Activated CD4-positive, alpha-beta T cell treated with anti-CD3 and anti-CD28 coated beads, Interleukin-10, Interleukin-2, amounts not matched to agents 100 ng/mL and 50 ng/mL, durations not matched to agents 16 hours and 8 hours (primary cell): Measurements from ENCODE around the gene GNB3.

Experiments
- DNase-seq: peaks from one replicate; pipeline ENCODE4 v3.0.0-alpha.2; 2020

Gene GNB3

DNA sequence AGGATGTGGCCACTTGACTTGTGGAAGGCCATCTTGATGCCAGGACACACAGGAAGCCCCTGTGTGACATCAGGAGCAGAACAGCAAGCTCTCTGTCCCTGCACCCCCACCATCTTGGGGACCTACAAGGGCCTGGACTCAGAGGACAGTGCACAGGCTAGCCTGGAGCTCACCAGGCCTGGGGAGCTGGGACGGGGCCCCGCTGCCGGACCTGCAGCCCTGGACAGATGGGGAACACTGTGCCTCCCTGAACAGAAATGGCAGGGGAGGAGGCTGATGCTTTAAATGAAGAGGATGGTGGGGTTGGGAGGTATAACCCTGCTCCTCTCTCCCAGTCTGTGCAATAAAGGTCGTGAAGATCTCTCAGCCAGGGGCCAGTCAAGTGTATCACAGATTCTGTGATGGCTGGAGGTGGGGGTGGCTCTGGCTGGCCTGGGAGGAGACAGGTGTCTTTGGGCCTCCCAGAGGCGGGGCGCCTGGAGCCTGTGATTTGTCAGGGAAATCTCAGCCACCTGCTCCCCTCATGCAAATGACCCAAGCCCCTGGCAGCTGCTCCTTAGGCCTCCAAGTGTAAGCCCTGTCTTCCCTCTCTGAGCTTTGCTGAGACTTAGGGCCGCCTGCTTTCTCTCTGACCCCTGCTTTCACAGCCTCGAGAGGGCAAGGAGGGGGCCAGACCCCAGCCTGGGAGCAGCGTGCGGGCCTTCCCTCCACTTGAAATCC is 1.1 kb upstream of the GNB3 start:
- DNase-seq: no peak

DNA sequence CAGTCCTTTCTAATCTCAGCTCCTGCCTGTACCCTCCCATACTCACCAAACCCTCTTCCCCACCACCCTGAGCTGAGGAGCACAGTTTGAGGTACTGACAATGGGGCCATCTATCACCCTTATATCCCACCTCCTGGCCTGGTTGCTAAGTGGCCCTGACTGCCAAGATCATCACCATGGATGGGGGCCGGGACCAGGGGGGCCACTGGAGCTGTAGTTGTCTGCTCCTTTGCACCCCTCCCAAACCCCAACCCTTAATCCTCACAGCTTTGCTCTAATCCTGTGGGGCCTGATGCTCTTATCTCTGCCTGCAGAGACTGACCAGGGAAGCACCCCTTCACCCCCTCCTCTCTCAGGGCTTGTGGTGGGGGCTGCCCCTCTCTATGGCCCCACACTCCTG is 395 bp upstream of the GNB3 start:
- no peak for DNase-seq

DNA sequence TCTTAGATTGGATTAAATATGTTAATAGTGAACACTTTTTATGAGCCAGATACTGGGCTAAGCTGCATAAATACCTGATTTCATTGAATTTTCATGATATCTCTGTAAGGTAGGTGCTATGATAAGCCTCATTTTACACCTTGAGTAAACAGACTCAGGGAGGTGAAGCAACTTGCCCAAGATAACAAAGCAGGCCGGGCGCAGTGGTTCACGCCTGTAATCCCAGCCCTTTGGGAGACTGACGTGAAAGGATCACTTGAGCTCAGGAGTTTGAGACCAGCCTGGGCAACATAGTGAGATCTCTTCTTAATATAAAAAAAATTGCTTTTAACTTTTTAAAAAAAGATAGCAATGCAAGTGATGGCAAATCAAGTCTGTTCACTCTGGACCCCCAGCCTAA is 1.4 kb downstream of the GNB3 start:
- no peak for DNase-seq

DNA sequence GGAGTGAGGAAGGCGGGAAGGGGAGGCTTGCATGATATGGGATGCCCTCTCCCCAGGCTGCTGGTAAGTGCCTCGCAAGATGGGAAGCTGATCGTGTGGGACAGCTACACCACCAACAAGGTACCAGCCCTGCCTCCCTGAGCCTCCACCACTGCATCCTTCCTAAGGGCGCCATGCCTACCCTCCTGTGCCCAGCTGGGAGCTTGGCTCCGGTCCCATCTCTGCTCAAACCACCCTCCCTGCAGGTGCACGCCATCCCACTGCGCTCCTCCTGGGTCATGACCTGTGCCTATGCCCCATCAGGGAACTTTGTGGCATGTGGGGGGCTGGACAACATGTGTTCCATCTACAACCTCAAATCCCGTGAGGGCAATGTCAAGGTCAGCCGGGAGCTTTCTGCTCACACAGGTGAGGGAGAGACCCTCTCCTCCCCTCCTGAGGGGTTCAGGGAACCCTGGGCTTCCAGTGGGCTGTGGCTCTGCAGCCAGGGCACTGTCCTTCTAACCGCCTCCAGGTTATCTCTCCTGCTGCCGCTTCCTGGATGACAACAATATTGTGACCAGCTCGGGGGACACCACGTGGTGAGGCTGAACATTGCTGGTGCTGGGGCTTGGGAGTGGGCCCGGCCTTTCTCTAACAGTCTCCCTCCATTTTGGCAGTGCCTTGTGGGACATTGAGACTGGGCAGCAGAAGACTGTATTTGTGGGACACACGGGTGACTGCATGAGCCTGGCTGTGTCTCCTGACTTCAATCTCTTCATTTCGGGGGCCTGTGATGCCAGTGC is 2.6 kb downstream of the GNB3 start:
- DNase-seq: no peak

DNA sequence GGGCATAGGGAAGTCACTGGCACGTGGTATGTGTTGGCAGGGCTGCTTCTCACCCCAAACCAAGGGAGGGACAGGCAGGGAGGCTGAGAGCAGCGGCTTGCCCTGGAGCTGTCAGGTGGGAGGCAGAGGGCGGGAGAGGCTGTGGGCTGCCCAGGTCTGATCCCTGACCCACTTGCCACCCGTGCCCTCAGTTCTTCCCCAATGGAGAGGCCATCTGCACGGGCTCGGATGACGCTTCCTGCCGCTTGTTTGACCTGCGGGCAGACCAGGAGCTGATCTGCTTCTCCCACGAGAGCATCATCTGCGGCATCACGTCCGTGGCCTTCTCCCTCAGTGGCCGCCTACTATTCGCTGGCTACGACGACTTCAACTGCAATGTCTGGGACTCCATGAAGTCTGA is 4.7 kb downstream of the GNB3 start:
- no peak for DNase-seq

DNA sequence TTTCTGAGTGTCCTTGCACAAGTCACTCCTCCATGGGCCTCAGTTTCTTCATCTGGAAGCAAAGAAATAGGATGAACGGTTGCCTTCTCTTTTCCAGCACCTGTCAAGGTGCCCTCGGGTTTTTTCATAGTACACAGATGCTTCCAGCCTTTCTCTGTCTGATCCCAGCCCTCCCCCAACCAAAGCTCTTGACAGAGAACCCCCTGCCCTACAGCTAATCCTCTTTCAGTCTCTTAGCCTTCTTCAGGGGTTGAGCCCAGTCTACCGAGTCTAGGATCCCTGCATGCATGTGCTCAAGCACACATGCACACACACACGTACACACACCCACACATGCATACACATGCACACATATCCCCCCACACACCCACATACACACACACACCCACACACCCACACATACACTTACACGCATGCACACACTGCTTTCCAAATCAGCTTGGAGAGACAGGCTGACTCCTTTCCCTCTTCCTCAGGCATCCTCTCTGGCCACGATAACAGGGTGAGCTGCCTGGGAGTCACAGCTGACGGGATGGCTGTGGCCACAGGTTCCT is 5.7 kb downstream of the GNB3 start:
- no peak for DNase-seq

DNA sequence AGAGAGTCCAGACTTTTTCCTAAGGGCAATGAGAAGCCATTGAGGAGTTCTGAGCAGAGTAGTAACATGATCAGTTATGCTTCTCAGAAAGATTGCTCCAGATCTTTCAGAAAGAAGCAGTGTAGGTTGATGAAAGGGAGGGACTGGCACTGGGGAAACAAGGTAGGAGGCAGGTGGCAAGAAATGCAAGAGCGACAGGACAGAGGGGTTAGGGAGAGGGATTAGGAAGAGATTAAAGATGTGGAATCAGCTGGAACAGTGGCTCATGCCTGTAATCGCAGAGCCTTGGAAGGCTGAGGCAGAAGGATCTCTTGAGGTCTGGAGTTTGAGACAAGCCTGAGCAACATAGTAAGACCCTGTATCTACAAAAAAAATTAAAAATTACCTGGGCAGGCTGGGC is 7.0 kb downstream of the GNB3 start:
- DNase-seq: no peak

DNA sequence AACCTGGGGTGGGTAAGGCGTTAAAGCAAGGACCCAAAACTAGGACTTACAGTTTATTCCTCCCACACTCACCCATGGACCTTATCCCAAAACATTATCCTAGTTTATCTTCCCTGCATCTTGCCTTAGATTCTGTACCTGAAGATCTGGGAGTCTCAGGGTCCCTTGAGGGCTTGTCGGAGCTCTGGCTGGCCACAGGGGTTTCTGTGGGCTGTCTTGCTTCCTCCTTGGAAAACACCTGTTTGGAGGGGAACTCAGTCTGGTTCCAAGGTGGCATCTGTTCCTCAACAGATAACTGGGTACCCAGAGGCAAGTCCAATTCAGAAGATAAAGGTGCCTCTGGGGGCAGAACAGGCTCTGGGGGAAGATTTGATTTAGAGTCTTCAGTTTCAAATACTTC is 8.7 kb downstream of the GNB3 start:
- DNase-seq: no peak

DNA sequence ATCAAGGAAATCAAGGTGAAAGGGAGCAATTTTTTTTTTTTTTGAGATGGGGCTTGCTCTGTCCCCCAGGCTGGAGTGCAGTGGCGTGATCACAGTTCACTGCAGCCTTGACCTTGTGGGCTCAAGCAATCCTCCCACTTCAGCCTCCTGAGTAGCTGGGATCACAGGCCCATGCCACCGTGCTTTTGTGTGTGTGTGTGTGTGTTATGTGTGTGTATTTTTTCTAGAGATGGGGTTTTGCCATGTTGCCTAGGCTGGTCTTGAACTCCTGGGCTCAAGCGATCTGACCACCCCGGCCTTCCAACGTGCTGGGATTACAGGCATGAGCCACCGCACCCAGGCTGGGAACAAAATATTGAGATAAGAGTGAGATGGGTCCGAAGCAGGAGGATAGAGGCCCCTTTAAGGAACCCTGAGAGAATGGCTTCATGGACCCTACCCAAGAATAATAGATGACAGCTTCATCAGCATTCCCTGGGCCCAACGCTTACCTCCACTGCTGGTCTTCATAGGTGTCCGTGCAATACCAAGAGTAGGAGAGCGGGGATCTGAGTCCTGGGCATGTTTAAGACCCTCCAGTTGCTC is 9.3 kb downstream of the GNB3 start:
- DNase-seq: no peak

DNA sequence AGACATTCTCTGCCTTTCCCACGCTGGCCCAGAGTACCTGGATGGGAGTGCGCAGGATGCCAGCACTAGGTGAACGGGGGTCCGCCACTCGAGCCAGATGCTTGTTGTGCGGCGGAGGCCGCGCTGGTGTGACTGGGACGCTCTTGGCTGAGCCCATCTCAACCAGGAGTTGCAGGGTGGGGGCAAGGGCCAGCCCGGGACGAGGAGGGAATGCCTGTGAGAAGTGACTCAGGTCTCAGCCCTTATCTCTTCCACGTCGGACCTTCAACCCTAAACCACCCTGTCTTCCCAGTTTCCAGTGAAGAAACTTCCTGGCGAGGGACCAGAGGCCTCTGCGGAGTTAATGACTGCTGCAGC is 10.0 kb downstream of the GNB3 start:
- DNase-seq: no peak

DNA sequence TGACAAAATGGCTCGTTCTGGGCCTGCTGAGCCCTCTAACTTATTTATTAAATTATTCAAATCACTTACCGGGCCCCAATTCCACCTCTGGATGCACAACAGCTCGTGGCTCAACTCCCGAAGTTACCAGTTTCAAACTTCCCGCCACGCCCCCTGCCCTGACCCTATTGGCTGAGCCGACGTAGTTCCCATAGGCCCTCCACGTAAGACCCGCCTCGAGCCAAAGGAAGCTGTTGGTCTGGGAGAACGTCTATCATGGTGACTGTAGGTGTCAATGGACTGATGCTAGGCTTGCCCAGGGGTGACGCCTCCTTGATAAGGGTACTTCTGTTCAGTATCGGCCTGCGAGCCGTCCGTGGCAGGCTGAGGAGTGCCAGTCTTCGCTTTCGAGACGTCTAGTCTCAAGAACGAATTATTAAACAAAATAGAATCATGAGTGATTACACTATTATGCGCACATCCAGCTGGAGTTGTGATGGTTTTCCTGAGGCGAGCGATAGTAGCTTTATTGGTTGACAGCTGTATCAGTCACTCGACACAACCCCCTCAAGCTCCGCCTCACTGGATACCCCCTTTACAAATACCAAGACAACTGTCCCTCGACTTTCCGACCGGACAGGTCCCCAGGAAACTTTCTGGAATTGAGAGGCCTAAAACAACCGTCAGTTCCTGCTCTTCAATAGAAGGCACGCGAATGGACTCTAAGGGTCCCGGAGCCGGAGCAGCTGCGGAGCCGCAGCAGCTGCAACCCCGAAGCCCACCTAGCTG is 10.6 kb downstream of the GNB3 start, which contains the start of gene CDCA3:
CDCA3 (minus strand) TSS at position 134 of the 768 bp plus-strand sequence. CDS start 334 bp downstream, outside the sequence.
- DNase-seq: peak; percentile 98

DNA sequence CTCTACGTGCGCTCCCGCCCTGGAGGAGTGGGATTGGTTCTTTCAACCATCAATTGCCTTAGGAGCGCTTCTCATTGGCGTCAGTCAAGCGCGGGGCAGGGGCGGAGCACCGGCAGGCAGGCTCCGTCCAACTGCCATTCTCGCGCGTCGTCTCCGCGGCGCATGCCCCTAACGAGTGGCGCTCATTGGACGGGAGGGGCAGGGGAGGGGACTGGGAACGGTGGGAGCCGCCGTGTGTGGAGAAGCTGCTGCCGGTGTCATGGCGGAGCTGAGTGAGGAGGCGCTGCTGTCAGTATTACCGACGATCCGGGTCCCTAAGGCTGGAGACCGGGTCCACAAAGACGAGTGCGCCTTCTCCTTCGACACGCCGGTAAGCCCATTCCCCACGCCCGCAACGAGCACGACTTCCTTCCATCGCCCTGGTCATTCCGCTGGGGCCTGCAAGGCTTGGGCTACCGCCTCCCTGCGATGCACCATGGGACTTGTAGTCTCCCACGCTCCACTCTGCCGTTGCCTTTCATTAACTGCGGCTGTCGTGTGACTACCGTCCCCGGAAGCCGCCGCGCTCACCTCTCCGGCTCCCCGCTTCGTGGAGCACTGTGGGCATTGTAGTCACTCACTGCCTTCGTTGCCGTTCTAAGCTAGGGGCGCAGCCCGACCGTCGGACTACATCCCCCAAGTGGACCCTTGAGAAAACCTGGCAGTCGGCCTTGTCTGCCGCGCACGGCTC is 11.4 kb downstream of the GNB3 start, which contains the start of gene USP5:
USP5 (plus strand) TSS at position 230 of the 730 bp plus-strand sequence; CDS start at position 260, 30 bp downstream.
- peak; percentile 100 for DNase-seq

DNA sequence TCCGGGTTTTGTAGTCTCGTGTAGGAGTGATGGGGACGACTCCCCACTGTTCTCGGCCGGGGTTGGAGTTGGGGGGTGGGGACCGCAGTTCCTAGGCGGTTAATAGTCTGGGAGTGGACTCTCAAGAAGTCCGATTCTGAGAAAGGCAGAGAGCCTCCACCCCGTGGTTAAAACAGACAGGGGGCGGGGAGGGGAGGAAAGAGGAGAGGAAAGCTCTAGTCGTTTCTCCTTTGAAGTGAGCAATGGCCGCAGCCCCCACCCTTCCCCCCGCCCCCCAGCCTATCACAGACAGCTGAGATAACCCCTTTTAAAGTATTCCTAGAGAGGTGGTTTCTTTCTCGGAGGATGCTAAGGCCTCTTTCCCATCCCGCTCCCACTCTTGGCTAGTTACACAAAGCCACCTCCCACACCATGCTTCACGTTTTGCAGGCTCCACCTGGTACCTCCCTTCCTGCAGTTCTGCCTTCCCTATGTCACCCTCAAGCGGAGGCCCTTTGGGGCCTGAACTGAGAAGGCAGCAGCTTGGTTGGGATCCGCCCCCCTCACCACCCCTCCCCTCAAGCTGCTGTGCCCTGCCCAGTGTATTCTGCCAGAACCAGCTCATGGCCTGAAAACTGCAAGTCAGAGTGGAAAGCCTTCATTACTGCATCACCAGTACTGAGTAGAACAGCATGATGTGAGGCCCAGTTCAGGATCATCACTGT is 12.1 kb downstream of the GNB3 start:
- DNase-seq: peak; percentile 86

DNA sequence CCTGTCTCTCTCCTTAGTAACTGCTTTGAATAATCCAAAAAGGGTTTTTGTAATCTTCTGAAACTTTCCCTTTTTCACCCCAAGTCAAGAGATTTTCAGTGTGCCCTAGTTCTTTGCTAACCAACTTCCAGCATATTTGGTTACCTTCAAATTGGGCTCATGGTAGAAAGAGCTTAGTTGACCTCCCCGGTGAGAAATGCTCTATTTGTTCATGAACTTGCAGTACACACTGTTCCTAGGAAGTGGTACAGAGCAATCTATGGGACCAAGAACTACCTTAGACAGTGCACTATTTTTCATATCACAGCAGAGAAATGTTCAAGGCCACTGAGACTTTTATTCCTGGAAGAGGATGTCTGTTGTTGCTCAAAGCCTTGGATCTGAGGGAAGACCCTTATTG is 12.9 kb downstream of the GNB3 start:
- no peak for DNase-seq

DNA sequence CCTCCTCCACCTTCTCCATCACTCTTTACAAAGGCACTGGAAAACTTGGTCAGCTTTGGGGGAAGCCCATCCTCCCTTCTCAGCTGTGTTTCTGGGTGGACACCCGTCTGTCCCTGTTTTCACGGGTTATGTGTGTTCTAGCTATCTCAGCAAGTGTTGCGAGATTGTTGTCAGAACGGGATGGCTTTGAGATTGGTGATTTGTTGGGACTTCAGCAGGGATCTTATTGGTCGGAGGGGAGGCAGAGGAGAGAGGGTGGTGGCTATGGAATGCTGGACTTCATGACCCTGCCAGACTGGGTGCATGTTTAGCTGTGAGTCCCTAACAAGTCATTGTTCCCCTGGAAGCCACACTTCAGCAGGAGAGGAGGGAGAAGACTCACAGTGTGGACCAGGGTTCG is 13.3 kb downstream of the GNB3 start:
- no peak for DNase-seq

DNA sequence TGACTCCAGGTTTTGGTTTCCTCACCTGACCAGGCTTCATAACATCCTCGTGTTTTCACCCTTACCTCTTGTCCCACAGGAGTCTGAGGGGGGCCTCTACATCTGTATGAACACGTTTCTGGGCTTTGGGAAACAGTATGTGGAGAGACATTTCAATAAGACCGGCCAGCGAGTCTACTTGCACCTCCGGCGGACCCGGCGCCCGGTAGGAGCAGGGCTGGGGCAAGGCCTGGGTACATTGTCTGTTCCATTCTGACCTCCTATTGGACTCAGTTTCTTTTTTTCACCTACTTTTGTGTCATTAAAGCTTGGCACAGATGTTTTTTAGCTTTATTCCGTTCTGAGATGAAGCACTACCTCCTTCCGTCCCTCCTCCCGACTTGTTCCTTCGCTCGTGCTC is 14.6 kb downstream of the GNB3 start:
- DNase-seq: no peak

DNA sequence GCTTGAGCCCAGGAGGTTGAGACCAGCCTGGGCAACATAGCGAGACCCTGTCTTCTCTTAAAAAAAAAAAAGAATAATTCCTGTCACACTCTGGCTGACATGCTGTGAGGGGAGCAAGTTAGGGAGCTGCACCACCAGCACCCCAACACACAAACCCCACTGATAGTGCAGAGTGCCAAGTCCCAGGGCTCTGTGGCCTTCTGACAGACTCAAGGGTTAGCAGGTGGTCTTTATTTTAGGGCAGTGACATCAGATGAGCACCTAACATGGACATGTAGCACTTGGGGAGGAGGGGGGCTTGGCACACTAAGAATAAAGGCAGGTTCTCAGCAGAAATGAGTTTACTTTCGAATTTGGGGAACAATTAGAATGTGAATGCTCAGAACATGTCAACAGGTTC is 18.1 kb downstream of the GNB3 start:
- DNase-seq: no peak

DNA sequence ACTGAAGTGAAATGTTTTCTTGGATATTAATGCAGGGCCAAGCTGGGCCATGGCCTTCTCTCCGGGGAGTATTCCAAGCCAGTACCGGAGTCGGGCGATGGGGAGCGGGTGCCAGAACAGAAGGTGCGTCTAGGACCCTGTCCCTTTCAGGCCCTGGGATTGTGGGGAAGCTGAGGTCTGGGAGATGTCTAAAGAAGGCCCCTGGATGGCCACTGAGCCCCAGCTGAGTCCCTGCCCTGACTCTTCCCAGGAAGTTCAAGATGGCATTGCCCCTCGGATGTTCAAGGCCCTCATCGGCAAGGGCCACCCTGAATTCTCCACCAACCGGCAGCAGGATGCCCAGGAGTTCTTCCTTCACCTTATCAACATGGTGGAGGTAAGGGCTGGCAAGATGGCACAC is 19.4 kb downstream of the GNB3 start:
- DNase-seq: no peak

DNA sequence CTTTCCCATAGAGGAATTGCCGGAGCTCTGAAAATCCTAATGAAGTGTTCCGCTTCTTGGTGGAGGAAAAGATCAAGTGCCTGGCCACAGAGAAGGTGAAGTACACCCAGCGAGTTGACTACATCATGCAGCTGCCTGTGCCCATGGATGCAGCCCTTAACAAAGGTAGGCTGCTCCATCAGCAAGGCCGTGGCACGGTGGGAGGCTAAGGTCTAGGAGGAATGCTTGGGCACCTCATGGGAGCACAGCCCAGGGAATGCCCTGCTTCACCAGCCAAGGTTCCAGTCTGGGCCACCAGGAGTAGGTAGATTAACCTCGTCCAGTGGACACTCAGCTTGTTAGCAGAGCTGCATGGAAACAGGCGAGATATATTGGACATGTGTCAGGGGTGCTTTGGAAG is 20.2 kb downstream of the GNB3 start:
- DNase-seq: no peak

DNA sequence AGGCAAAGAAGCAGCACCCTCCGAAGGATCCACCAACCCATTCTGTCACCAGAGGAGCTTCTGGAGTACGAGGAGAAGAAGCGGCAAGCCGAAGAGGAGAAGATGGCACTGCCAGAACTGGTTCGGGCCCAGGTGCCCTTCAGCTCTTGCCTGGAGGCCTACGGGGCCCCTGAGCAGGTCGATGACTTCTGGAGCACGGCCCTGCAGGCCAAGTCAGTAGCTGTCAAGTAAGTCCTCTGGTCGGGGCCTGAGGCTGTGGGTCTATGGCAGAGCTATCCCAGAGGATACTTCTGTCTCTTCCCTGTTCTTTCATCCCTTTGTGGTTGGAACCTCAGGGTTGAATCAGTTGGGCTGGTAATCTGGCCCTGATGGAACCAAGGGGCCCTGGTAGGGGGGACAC is 20.7 kb downstream of the GNB3 start:
- no peak for DNase-seq

DNA sequence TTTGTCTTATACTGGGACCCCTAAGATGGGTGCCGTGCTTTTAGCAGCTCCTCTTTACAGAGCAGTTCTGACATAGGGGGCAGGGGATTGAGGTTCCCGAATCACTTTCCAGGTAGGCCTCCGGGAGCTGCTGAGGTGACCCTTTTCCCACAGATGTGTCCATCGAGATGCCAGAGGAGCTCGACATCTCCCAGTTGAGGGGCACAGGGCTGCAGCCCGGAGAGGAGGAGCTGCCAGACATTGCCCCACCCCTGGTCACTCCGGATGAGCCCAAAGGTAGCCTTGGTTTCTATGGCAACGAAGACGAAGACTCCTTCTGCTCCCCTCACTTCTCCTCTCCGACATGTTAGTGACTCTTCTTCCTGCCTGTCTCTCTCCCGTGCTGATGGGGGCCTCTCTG is 22.3 kb downstream of the GNB3 start:
- DNase-seq: no peak
